Fibroblast of skin of right quadriceps (primary cell): ENCODE measurements around the gene TBC1D21.

Experiments used
- DNase-seq: peaks from one replicate; pipeline ENCODE4 v3.0.0-alpha.2; 2013

Gene TBC1D21

DNA sequence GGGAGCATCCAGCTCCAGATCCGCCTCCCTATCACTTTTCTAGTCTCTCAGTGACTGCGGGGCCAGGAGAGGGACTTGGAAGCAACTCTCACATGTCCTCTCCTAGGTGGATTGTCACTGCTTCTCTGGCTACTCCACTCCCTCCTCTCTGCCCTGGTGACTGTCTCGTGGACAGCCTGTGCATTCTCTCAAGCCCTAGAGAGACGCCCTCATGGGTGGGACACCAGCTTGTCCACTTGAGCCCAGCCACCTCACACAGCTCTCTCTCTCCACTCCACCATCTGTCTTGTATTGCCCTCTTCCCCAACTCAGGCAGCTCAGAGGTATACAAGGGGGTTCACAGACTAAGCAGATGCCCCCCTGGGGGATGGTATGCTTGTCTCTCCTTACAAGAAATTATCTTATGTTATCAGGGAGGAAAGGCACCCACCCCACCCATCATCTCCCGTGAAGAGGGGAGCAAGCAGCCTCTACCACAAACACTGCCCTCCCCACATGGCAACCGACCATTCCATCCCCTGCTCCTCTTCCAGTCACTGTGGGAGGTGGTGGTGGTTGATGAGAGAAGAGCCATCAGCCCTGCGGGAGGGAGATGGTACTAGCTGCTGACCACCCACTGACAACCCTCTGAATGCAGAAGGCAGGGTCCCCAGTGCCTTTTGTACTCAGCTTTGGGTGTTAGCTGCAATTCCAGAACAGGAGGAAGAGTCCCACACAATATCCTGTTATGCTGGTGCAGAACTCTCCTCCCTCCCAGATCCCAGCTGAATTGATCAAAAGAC lies 37.3 kb downstream of the TBC1D21 start:
- no peak for DNase-seq

DNA sequence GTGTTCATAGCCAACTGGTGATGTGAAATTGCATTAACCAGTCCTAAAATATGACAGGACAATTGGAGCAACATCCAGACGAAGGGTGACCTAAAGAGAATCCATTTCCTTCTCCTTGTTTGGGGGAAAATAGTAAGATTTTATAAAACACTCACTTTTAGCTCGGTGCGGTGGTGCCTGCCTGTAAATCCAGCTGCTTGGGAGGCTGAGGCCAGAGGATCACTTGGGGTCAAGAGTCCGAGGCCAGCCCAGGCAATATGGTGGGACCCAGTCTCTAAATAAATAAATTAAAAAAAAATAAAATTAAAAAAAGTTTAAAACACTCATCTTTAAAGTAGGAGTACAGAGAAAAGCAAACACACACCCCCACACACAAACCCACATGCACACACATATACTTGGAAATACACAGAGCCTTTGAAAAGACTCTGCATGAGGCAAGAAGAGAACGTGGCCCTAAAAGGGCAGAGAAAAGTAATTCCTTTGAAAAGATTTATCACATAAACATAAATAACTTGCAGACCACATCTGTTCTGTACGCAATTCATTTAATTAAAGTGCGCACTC lies 38.7 kb downstream of the TBC1D21 start:
- no peak for DNase-seq

DNA sequence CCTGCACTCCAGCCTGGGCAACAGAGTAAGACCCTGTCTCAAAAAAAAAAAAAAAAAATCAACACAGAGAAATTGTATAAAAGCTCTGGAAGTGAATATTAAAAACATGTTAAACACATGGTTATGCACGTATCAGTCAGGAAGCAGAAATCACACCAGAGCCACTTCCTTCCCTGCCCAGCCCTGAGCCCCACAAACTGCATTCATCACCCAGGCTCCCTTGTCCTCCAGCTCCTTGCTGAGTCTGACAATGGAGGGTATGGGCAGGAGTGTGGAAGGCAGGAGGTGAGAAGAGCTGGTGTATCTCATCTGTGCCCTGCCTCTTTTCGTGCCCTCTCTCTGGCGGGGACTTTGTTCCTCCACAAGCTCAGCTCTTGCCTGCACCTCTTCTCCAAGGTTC lies 40.8 kb downstream of the TBC1D21 start:
- no peak for DNase-seq

DNA sequence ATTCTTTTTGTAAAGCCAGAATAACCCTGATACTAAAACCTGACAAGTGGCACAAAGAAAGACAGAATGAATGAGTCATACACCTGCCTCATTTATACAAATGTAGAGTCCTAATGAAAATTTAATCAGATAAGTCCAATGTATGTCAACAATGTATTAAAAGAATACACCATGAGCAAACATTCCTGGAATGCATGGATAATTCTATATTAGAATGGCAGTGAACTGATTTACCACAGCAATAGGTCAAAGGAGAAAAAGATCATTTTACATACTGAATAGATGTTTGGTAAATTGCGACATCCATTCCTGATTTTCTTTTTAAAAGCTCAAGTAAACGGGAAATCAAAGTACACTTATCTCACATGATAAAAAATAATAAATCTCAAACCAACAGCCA lies 41.7 kb downstream of the TBC1D21 start:
- no peak for DNase-seq

DNA sequence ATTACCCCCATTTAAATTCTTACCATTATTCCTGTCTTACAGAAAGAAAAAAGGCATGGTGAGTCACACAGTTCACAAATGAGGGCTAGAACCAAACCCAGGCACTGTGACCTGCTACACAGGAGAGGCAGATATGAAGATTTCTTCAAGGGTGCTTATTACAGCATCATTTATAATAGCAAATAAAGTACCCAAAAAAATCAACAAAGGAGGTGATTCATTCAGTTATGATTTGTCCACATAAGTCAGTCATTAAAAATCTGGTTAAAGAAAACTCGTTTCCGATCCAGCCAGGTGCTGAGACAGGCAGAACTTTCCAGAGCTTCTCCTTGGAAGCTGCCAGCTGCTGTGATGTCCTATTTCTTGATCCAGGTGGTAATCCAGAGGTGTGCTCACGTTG lies 45.4 kb downstream of the TBC1D21 start:
- DNase-seq = no peak

DNA sequence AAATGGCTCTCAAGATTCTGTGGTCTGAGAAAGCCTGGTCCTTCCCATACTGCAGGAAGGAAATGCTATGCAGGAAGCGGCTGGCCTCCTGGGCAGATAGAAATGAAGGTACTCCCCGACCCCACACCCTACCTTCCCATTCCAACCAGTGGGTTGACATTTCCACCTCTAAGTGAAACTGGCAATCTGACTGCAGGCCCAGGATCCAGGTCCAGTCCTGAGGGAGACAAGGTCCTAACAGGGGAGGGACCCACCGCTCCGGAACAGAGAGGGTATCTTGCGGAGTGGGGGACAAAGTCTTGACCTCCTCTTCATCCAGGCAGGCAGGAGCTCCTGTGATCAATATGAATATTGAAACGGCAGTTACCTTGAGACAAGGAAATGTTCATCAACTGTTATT lies 46.3 kb downstream of the TBC1D21 start:
- DNase-seq = no peak

DNA sequence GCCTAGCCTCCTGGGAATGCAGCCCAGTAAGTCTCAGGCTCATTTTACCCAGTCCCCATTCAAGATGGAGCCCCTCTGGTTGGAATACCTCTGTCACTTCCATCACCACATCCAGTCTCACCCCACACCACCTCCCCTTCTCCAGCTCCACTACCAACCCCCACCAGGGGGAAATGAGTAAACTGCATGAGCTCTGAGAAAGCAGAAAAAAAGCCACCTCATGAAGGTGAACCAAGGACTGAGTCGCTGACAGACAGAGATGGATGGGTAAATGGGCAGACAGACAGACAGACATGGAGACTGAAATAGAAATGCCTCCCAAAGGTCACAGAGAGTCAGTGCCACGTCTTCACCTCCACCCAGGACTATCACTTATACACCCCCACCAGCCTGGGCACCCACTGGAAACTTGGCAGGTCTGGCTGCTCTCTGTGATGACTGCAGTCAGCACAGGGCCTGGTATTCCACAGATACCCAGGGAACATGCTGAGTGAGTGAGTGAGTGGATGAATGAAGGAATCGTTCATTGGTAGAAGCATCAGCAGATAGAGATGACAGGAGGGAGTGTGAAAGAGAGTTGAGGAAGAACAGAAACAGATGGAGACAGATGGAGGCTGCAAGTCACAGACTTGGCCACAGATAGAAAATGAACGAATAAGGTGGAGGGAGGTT lies 48.0 kb downstream of the TBC1D21 start:
- no peak for DNase-seq

DNA sequence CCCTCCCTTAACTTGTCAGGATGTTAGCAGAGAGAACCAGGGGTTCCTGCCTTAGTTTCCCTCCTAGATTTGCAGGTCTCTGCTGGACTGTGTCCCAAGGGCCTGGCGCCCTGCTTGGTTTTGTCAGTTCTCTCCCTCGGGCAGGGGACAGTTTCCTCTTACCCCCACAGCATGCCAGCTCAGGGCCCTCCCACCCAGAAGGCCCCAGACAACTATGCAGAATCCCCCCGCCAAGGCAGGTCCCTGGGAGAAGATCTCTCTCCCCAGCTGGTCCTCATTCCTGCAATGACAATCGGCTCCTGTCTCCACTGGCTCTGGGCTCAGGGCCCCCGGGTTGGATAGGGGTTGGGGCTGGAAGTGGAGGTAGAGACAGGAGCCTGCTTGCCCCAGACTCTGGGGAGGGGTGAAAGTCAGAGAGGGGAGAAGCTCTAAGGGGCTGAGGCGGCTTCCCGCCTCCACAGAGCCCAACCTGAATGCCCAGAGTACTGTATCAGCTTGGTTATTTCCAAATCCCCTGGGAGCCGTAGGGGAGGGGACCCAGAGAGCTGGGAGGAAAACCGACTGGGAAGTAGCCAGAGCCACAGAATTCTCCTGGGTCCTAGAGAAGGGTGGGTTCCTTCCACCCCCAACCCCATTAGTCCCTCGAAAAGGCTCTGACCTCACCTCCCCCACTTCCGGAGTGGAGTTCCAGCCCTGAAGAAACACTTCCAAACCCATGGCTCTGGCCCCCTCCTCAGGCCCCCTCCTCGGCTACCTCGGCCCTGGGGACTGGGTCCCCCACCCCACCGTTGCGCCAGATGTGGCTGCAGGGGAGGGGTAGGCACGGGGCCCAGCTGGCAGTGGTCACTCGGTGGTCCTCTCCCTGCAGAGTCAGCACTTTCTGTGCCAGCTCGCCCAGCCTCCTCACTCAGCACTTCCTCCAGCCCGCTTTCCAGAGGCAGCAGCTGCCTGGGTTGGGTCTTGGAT lies 49.1 kb downstream of the TBC1D21 start:
- DNase-seq = peak; percentile 91

DNA sequence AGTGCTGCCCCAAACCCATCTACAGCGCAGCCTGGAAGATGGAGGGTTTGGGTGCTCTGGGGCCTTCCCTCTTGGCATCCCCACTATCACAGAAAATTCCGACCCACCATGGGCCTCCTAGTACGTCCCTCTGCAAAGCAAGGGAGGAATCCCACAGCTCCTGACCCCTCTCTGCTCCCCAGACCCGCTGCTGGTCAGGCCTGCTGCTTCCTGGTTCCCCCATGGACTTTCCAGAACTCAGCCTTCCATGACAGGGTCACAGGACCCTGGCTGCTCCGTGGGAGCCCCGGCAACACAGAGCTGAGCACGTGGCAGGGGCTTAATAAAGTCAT lies 49.8 kb downstream of the TBC1D21 start:
- no peak for DNase-seq

DNA sequence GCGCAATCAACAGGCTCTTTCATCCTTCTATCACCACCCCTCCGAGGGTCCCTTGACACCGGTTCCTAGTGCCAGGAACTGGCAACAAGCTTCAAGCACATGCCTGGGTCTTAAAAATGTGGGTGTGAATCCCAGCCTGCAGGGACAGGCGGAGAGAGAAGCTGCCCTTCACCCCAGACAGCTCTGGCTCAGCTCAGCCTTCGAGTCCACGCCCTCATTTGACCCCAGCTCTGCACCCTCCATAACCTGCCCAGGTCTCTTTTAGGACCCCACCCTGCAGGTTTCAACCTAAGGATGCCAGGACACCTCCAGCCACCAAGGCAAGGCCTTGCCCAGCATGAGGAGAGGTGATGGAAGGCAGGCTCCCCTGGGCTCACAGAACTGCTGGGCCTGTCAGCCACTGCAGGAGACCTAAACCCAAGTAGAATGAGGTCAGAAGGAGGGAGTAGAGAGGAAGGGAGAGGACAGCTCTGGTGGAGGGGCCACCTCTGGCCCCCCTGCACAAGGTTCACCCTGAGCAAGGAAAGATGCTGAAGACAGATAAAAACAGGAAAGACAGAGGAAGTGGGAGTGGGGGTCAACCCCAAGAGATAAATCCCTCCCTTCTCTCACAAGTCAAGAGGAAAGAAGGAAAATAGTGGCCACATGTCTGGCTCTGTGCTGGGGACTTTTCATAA lies 50.3 kb downstream of the TBC1D21 start:
- DNase-seq = peak; percentile 42

DNA sequence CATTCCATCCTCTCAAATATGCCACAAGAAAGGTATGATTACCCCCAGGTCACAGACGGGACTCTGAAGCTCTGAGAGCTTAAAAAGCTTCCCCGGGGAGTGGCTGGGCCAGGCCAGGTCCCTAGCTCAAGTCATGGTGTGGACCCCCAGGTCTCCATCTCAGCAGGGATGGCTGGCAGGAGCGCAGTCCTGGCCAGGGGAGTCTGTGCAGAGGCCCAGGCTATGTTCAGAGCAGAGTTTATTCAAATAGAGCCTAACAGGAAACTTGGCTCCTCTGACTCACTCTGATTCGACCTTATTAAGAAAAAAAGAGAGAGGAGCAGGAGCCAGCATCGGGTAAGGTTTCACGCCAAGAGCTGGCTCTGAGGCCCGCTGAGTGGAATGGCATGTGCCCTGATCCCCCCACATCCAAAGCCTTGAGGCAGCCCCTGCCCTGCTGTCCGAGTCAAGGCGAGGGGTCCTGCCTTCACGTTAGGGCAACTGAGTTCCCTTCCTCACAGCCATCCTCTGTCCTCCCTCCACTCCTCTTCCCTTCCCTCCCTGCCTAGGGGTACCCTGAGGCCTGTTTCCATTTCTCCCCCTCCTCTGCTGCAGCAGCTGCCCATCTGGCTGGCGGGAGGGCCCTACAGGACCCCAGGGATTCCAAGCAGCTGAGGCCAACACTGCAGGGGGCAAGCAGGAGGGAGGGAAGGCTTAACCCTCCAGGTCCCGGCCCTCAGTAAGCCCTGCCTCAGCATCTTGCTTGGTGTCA lies 51.0 kb downstream of the TBC1D21 start:
- peak; percentile 89 for DNase-seq

DNA sequence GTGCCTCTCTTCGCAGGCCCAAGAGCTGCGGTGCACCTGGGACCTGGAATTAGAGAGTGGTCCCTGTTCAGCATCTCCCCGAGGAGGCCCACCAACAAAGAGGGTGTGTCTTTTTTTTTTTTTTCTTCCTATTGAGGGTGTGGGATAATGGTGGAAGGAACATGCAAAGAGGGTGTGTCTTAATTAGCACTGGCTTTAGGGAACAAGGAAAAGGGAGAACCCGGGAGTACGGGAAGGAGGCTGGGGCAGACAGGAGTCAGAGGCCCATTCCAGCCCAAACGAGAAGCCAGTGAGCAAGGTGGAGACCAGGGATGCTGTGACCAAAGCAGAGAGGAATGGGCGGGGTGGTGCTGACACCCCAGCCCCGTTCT lies 52.5 kb downstream of the TBC1D21 start:
- no peak for DNase-seq

DNA sequence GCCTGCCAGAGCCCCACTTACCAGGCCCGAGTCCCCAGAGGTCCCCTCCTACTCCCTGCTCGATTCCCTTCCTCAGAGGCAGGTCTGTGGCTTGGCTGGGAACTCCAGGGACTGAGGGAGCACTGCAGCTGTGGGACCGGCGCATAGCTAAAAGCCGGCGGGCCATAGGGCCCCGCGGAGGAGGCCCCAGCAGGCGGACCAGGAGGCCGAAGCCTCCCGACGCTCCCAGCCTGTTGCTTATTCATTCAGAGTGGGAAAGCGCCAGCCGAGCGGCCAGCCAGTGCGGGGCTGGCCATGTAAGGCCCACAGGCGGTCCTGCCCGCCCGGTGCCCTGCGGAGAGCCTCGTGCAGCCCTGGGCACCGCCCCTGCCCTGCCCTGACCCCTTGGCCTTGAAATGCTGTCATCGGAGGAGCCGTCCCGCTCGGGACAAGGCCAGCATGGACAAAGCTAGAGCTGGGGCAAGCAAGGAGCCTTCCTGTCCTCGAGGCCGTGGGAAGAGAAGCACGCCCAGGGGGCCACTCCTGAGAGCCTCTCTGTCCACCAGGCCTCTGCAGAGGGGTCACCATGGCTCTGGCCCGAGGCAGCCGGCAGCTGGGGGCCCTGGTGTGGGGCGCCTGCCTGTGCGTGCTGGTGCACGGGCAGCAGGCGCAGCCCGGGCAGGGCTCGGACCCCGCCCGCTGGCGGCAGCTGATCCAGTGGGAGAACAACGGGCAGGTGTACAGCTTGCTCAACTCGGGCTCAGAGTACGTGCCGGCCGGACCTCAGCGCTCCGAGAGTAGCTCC lies 53.0 kb downstream of the TBC1D21 start, which contains the start of gene LOXL1:
Gene LOXL1, plus strand, starts transcription at position 244 of the 784 bp plus-strand sequence. Its CDS starts 322 bp downstream, at position 566.
- peak; percentile 89 for DNase-seq

DNA sequence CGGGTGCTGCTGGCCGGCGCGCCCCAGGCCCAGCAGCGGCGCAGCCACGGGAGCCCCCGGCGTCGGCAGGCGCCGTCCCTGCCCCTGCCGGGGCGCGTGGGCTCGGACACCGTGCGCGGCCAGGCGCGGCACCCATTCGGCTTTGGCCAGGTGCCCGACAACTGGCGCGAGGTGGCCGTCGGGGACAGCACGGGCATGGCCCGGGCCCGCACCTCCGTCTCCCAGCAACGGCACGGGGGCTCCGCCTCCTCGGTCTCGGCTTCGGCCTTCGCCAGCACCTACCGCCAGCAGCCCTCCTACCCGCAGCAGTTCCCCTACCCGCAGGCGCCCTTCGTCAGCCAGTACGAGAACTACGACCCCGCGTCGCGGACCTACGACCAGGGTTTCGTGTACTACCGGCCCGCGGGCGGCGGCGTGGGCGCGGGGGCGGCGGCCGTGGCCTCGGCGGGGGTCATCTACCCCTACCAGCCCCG lies 53.7 kb downstream of the TBC1D21 start:
- DNase-seq = no peak

DNA sequence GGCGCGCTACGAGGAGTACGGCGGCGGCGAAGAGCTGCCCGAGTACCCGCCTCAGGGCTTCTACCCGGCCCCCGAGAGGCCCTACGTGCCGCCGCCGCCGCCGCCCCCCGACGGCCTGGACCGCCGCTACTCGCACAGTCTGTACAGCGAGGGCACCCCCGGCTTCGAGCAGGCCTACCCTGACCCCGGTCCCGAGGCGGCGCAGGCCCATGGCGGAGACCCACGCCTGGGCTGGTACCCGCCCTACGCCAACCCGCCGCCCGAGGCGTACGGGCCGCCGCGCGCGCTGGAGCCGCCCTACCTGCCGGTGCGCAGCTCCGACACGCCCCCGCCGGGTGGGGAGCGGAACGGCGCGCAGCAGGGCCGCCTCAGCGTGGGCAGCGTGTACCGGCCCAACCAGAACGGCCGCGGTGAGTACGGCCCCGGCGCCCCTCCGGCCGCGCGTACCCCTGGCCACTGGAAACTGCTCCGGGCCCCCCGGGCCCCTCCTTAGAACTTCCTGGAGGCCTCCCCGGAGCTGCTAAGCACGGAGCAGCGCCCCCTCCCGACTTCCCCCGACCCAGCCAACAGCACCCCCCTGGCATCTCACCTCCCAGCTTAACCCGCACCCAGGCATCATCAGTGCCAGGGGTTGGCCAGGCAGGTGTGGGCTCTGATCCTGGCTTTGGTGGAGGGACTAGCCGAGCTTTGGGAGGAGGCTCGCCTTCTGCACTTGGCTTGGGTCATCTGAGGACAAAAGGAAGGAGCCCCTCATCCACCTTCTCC lies 54.3 kb downstream of the TBC1D21 start:
- DNase-seq = peak; percentile 53

DNA sequence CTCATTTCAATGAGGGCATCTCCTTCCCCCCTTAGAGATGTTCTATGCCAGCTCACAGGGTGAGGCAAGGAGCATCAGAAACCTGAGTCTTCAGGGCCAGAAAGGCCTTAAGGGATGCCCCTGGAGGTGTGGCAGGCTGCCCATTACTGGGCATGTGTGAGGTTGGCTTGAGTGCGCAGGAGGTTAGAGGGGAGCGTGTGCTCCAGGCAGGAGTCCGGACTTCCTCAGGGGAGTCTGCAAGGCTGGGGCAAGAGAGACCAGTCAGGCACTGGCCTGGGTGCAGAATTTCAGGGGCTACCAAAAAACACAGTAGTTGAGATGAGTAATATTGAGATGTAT lies 54.8 kb downstream of the TBC1D21 start:
- no peak for DNase-seq

DNA sequence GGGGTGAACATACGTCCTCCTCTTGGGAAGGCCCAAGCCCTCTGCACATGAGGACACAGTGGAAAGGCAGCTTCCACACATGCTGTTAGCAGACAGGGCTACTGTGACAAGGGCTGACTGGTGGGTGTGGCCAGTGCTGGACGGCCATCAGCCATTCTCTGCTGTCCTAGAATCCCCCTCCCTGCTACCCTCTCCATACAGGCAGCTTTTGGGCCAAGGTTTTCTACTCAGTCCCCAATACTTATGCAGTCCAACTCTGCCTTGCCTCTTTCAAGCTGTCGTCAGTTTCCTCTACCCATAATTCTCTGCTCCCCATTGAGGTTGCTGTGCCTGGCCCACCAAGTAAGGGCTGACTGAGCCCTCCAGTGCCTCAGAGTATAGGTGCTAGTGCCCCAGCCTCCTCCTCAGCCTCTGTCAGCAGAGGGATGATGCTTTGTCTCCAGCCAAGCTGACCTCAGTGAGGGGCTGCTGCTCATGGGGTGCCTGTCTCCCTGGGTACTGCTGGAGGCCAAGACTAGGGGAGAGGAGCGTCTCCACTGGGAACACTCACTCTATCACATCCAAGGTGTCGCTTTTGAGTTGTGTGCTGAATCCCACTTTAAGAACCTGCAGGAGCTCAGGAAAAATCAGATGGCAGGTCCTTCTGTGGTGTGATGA lies 55.7 kb downstream of the TBC1D21 start:
- no peak for DNase-seq

DNA sequence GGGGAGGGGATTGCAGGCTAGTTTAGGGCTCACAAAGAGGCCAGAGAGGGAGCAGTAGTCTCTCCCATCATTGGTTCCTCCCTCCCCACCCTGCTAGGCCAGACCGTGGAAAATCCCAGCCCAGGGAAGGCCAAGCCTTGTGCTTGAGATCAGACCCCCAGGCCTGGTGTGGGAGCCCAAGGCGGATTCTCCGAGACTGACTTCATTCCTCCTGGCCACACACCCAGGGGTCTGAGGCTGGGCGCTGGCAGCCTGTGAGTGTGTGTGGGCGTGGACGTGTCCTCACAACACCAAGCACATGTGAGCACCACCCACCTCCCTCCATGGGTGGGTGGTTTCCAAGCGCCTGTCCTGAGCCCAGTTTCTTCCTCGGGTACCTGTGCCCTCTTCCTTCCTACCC lies 57.0 kb downstream of the TBC1D21 start:
- peak; percentile 65 for DNase-seq

DNA sequence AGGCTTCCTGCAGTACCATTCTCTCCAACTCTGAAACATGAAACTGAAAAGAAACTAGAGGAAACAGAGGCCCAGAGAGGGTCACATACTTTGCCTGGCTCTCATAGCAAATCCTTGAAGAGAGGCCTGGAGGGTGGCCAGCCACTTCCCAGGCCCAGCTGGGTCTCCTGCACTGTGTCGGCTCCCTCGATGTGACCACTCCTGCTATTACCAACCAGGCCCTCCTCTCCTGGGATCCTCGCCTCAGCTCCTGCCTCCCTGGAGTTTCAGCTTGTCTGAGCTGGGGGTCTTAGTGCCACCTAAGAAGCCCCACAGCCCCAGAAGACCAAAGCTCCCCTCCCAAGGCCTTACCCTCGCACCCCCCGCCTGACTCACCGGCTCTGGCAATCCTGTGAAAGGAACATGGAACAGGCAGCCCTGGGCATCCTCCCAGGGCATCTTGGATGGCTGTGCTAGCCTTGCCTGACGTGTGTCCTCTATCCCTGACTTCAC lies 57.5 kb downstream of the TBC1D21 start:
- no peak for DNase-seq
